Mesothelial cell of epicardium (in vitro differentiated cells): ENCODE results near the gene BMPR2. TPM values are rescaled to one million over a fixed set of nuclear protein-coding genes. Genes with fewer than 3 reads are reported as not detected.
A peak's percentile ranks its signal among the peaks of the same experiment; 100 is the strongest.
"Not testable (repeated sequence)": the region's sequence is repeated elsewhere in the genome, so short reads cannot be mapped to it uniquely, and the experiment has no call there.

Experiments
- DNase-seq, 2 experiments: peaks; one replicate each; pipeline ENCODE4 v3.0.0; 2021; ENCODE audit warnings: low spot score in 2 of 2; ENCODE audit not compliant: unreplicated experiment in 2 of 2
- H3K27ac Mint-ChIP-seq: 2 replicates; pipeline ENCODE4 v1.8.0; 2021; ENCODE audit warnings: mixed read lengths
- H3K27me3 Mint-ChIP-seq: 2 replicates; pipeline ENCODE4 v1.8.0; 2021; ENCODE audit warnings: low read depth, mixed read lengths
- H3K36me3 Mint-ChIP-seq: 2 replicates; pipeline ENCODE4 v1.8.0; 2021; ENCODE audit warnings: mixed read lengths
- H3K4me1 Mint-ChIP-seq: 2 replicates; pipeline ENCODE4 v1.8.0; 2021; ENCODE audit warnings: mixed read lengths
- H3K4me3 Mint-ChIP-seq: 2 replicates; pipeline ENCODE4 v1.8.0; 2021; ENCODE audit warnings: mild to moderate bottlenecking, moderate library complexity, mixed read lengths
- H3K9me3 Mint-ChIP-seq: 2 replicates; pipeline ENCODE4 v1.8.0; 2021; ENCODE audit warnings: mixed read lengths
- CTCF ChIP-seq: fragments of 200-600 bp; sonication (generic); IDR thresholded peaks from one replicate; pipeline ENCODE4 v1.5.0; 2021; ENCODE audit warnings: antibody characterized with exemption; ENCODE audit not compliant: unreplicated experiment
- total RNA-seq: library from RNA; stranded (reverse); gene quantifications from 3 replicates; pipeline ENCODE4 v1.2.1, GENCODE V29; 2021

Gene BMPR2
- total RNA-seq, 1 donor from 2014 or later: 81.4 TPM

- no peaks in the 10 kb centered on the region for H3K27me3 Mint-ChIP-seq
- no peaks in the 10 kb centered on the region for H3K9me3 Mint-ChIP-seq
- H3K36me3 Mint-ChIP-seq: peaks cover 24% of the 10 kb centered on the region
- no peak overlapping the region for H3K27ac Mint-ChIP-seq
- TF ChIP-seq CTCF: no peak
- no peak for DNase-seq
- H3K4me1 Mint-ChIP-seq: peaks cover 6% of the 10 kb centered on the region
- no peak overlapping the region for H3K4me3 Mint-ChIP-seq
These were observed 169.8 kb downstream of the BMPR2 start for GRCh38 chr2:202545931-202546330.

- not testable (repeated sequence) for DNase-seq, H3K4me1 Mint-ChIP-seq, H3K27ac Mint-ChIP-seq, H3K9me3 Mint-ChIP-seq, H3K27me3 Mint-ChIP-seq, H3K4me3 Mint-ChIP-seq
- H3K36me3 Mint-ChIP-seq: peaks cover 21% of the 10 kb centered on the region
These were observed 170.5 kb downstream of the BMPR2 start for GRCh38 chr2:202546499-202547141.

DNA sequence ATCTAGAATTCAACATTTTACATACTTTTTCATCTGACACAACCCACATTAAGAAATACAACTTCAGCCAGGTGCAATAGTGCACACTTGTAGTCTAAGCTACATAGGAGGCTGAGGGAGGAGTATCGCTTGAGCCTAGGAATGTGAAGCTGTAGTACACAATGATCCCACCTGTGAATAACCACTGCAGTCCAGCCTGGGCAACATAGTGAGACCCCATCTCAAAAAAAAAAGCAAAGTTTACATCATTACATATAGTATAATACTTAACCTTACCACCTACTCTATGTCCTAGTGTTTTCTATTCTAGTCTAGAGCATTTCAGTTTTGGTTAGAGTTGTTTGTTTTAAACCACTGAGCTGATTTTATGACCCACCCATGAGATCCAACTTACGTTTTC, 172.1 kb downstream of the BMPR2 start:
- peaks cover 27% of the 10 kb centered on the region for H3K36me3 Mint-ChIP-seq
- H3K27me3 Mint-ChIP-seq: no peaks in the 10 kb centered on the region
- H3K9me3 Mint-ChIP-seq: no peaks in the 10 kb centered on the region
- TF ChIP-seq CTCF: no peak
- H3K4me1 Mint-ChIP-seq: peaks cover 6% of the 10 kb centered on the region
- no peak overlapping the region for H3K4me3 Mint-ChIP-seq
- DNase-seq: no peak
- no peak overlapping the region for H3K27ac Mint-ChIP-seq

- DNase-seq, H3K27me3 Mint-ChIP-seq, H3K27ac Mint-ChIP-seq, H3K4me1 Mint-ChIP-seq, H3K9me3 Mint-ChIP-seq, H3K4me3 Mint-ChIP-seq: not testable (repeated sequence)
- peaks cover 36% of the 10 kb centered on the region for H3K36me3 Mint-ChIP-seq
These were observed 174.9 kb downstream of the BMPR2 start for GRCh38 chr2:202551000-202551399.

DNA sequence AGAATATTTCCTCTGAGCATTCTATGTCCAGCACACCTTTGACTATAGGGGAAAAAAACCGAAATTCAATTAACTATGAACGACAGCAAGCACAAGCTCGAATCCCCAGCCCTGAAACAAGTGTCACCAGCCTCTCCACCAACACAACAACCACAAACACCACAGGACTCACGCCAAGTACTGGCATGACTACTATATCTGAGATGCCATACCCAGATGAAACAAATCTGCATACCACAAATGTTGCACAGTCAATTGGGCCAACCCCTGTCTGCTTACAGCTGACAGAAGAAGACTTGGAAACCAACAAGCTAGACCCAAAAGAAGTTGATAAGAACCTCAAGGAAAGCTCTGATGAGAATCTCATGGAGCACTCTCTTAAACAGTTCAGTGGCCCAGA, 179.2 kb downstream of the BMPR2 start:
- no peak overlapping the region for H3K27ac Mint-ChIP-seq
- peaks cover 36% of the 10 kb centered on the region for H3K36me3 Mint-ChIP-seq
- H3K27me3 Mint-ChIP-seq: no peaks in the 10 kb centered on the region
- no peaks in the 10 kb centered on the region for H3K9me3 Mint-ChIP-seq
- TF ChIP-seq CTCF: no peak
- H3K4me3 Mint-ChIP-seq: no peak overlapping the region
- DNase-seq: no peak
- no peaks in the 10 kb centered on the region for H3K4me1 Mint-ChIP-seq

DNA sequence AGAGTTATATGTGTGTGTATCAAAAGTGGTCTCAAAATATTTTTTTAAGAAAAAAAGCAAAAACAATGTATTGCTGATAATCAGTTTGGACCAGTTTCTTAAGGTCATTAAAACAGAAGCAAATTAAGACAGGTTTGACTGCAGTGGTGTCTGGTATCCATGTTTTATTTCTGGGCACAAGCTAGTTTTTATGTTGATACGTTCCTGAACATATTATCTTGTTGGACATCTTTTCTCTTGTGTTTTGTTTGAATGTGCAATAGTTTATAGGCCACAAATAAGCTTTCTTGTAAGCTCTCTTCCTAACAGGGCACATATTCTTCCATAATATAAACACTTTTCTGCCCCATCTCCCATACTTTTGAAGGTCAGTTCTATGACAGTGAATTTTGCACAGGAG, 184.1 kb downstream of the BMPR2 start:
- DNase-seq: no peak
- peaks cover 35% of the 10 kb centered on the region for H3K36me3 Mint-ChIP-seq

More for the DNA sequence above, 184.1 kb downstream of the BMPR2 start:
- no peaks in the 10 kb centered on the region for H3K27me3 Mint-ChIP-seq
- no peaks in the 10 kb centered on the region for H3K9me3 Mint-ChIP-seq
- peaks cover 1% of the 10 kb centered on the region for H3K4me1 Mint-ChIP-seq
- no peak overlapping the region for H3K4me3 Mint-ChIP-seq
- TF ChIP-seq CTCF: no peak
- peak overlapping the region; percentile 15 for H3K27ac Mint-ChIP-seq
